Measurements from ENCODE around the gene ADAMTSL2. TPM values are rescaled to one million over a fixed set of nuclear protein-coding genes. Genes with fewer than 3 reads are reported as not detected.

ADAMTSL2 gene
- total RNA-seq, 3 donors from 2014 or later (not counting 1 experiment from before 2014, with no cell fraction given), result not detected

GRCh38 chr9:133574771-133575170, 40.3 kb downstream of the ADAMTSL2 start:
- DNase-seq, result no peak

GRCh38 chr9:133575186-133576030, 40.9 kb downstream of the ADAMTSL2 start:
- peaks cover 2% of the 10 kb centered on the region for H3K27me3 ChIP-seq (ENCODE audit: control insufficient read depth, insufficient read depth, low read length)
- WGBS (ENCODE audit: insufficient coverage), result 80% methylated on average over 32 of the region's 32 CpGs

More at GRCh38 chr9:133574771-133575170, 40.3 kb downstream of the ADAMTSL2 start:
- no peaks in the 10 kb centered on the region for H3K9me3 ChIP-seq (ENCODE audit: control insufficient read depth, insufficient read depth, low read length)
- no peak overlapping the region for H3K4me3 Mint-ChIP-seq
- TF ChIP-seq CTCF (IDR thresholded peaks at IDR 0.05), result no peak
- H3K27me3 Mint-ChIP-seq (ENCODE audit: low read depth in 2 of 2), result peaks cover 27 to 29% of the 10 kb centered on the region in 2 donors
- H3K4me1 Mint-ChIP-seq, result peaks cover 5 to 7% of the 10 kb centered on the region in 2 donors
- no peaks in the 10 kb centered on the region for H3K36me3 Mint-ChIP-seq
- no peak overlapping the region for H3K4me3 ChIP-seq (ENCODE audit: low read length)
- H3K9me3 Mint-ChIP-seq, result no peaks in the 10 kb centered on the region
- no peak overlapping the region for H3K27ac ChIP-seq (ENCODE audit: low read length)
- H3K27ac Mint-ChIP-seq, result no peak overlapping the region
- intact Hi-C loops (cut with micrococcal nuclease), result no loop called here
- peaks cover 5% of the 10 kb centered on the region for H3K4me1 ChIP-seq (ENCODE audit: control insufficient read depth, insufficient read depth, low read length)
- no peaks in the 10 kb centered on the region for H3K36me3 ChIP-seq (ENCODE audit: control insufficient read depth, insufficient read depth, low read length)
- no peak for ATAC-seq
- H3K27me3 ChIP-seq (ENCODE audit: control insufficient read depth, insufficient read depth, low read length), result peaks cover 2% of the 10 kb centered on the region
- 88% methylated on average over 17 of the region's 17 CpGs for WGBS (ENCODE audit: insufficient coverage)

GRCh38 chr9:133576031-133576874, 41.7 kb downstream of the ADAMTSL2 start:
- H3K4me3 ChIP-seq (ENCODE audit: low read length), result no peak overlapping the region
- peaks cover 5% of the 10 kb centered on the region for H3K4me1 ChIP-seq (ENCODE audit: control insufficient read depth, insufficient read depth, low read length)
- no peak for DNase-seq
- Mint-ChIP-seq H3K4me1 (peaks cover 5 to 7% of the 10 kb centered on the region in 2 donors), H3K4me3 (no peak overlapping the region), H3K36me3 (no peaks in the 10 kb centered on the region), H3K27ac (no peak overlapping the region), H3K27me3 (ENCODE audit: low read depth in 2 of 2) (peaks cover 28 to 36% of the 10 kb centered on the region in 2 donors), H3K9me3 (no peaks in the 10 kb centered on the region)
- H3K27ac ChIP-seq (ENCODE audit: low read length), result no peak overlapping the region
- peaks cover 2% of the 10 kb centered on the region for H3K27me3 ChIP-seq (ENCODE audit: control insufficient read depth, insufficient read depth, low read length)
- 59% methylated on average over 23 of the region's 23 CpGs for WGBS (ENCODE audit: insufficient coverage)
- no peak for ATAC-seq
- intact Hi-C loops (cut with micrococcal nuclease), result no loop called here
- no peaks in the 10 kb centered on the region for H3K36me3 ChIP-seq (ENCODE audit: control insufficient read depth, insufficient read depth, low read length)
- TF ChIP-seq CTCF (IDR thresholded peaks at IDR 0.05), result no peak
- no peaks in the 10 kb centered on the region for H3K9me3 ChIP-seq (ENCODE audit: control insufficient read depth, insufficient read depth, low read length)

More at GRCh38 chr9:133575186-133576030, 40.9 kb downstream of the ADAMTSL2 start:
- intact Hi-C loops (cut with micrococcal nuclease), result no loop called here
- Histone ChIP-seq H3K4me1 (ENCODE audit: control insufficient read depth, insufficient read depth, low read length) (peaks cover 5% of the 10 kb centered on the region), H3K36me3 (ENCODE audit: control insufficient read depth, insufficient read depth, low read length) (no peaks in the 10 kb centered on the region), H3K4me3 (ENCODE audit: low read length) (no peak overlapping the region), H3K27ac (ENCODE audit: low read length) (no peak overlapping the region), H3K9me3 (ENCODE audit: control insufficient read depth, insufficient read depth, low read length) (no peaks in the 10 kb centered on the region)
- no peak for TF ChIP-seq CTCF (IDR thresholded peaks at IDR 0.05)
- H3K4me1 Mint-ChIP-seq, result peaks cover 5 to 7% of the 10 kb centered on the region in 2 donors
- H3K4me3 Mint-ChIP-seq, result no peak overlapping the region
- no peak overlapping the region for H3K27ac Mint-ChIP-seq
- no peak for ATAC-seq
- H3K9me3 Mint-ChIP-seq, result no peaks in the 10 kb centered on the region
- no peaks in the 10 kb centered on the region for H3K36me3 Mint-ChIP-seq
- peaks cover 28 to 31% of the 10 kb centered on the region in 2 donors for H3K27me3 Mint-ChIP-seq (ENCODE audit: low read depth in 2 of 2)
- no peak for DNase-seq

All from natural killer cell (primary cell).